Ecto neural progenitor cell (in vitro differentiated cells): ENCODE results near the gene SHLD3.
A peak's percentile ranks its signal among the peaks of the same experiment; 100 is the strongest.
"Not testable (repeated sequence)": the region's sequence is repeated elsewhere in the genome, so short reads cannot be mapped to it uniquely, and the experiment has no call there.

Source experiments
- DNase-seq: peaks from one replicate; pipeline ENCODE4 v3.0.0-alpha.2; 2018; ENCODE audit warnings: low spot score

SHLD3 gene

GRCh38 chr5:65624571-65625555 lies at the start of gene SHLD3, which contains the start of gene TRAPPC13:
SHLD3 (plus strand) TSS chr5:65625027; CDS start chr5:65629588, 4,561 bp downstream.
TRAPPC13 (plus strand) TSS chr5:65625027; CDS start chr5:65625061, 34 bp downstream.
- peak; percentile 84 for DNase-seq

GRCh38 chr5:65577141-65577540 lies 47.7 kb upstream of the SHLD3 start:
- DNase-seq = no peak

GRCh38 chr5:65588694-65589093 lies 36.1 kb upstream of the SHLD3 start:
- DNase-seq = no peak

- DNase-seq = not testable (repeated sequence)
These were observed 23.1 kb upstream of the SHLD3 start for GRCh38 chr5:65601761-65602160.

DNA sequence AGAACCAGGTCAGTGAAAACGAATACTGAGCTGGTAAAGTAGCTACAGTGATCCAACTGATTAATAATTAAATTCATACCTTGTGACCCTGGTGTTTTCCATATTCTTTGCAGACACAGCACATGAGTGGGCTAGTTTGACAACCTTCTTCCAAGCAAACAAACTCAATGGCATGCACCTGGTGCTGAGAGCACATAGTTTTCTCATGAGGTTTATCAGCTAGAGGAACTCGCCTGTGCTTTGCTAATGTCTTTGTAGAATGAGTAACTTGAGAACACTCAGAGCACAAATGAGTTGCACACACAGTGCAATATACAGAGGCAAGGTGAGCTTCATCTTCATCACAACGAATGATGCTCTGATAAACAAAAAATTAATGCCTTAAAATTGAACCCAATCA lies 13.3 kb upstream of the SHLD3 start:
- DNase-seq = no peak

GRCh38 chr5:65612298-65612907 lies 12.4 kb upstream of the SHLD3 start:
- DNase-seq = no peak

DNA sequence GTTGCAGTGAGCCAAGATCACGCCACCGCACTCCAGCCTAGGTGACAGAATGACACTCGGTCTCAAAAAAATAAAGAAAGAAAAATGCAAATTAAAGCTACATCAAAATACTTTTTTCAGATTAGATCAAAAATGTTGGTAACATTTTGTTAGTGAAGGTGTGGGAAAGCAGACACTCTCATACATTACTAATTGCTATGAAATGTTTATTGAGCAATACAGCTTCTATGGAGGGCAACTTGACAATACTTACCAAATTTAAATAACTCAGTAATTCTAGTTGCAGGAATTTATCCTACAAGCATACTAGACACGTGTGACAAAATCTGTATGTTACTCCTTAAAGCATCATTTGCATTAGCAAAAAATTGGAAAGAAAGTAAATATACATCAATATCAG lies 4.8 kb upstream of the SHLD3 start:
- DNase-seq = no peak

DNA sequence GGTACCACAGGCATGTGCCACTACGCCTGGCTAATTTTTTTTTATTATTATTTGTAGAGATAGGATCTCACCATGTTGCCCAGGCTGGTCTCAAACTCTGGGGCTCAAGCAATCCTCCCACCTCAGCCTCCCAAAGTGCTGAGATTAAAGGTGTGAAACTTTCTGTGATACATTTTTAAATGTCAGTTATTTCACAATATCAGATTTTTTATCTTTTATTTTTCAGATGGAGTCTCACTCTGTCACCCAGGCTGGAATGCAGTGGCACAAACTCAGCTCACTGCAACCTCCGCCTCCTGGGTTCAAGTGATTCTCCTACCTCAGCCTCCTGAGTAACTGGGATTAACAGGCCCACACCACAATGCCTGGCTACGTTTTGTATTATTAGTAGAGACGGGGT lies 2.9 kb upstream of the SHLD3 start:
- DNase-seq = not testable (repeated sequence)

- DNase-seq = no peak
These were observed 1.3 kb upstream of the SHLD3 start for GRCh38 chr5:65623482-65623881.

DNA sequence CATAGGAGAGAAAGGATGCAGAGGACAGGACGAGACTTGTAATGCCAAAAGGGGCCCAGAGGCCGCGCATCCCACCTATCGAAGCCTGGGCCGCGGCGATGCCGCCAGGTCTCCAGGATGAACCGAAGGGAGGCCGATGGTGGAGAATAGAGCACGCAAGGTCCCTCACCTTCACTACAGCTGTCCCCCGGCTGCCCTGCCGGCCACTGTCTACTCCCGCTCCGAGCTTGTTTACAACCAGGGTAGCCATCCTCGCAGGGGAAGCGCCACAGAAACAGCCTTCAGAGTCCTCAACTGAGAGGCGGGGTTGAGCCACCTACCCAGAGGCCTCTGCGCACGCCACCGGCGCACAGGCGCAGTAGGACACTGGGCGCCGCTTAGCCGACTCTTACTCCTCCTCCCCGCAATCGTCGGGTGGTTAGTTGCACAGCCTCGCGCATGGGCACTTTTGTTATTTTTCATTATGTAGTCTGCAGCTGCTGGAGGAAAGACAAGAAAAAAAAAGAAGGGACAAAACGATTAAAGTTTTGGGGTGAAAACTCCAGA lies 729 bp upstream of the SHLD3 start, which contains the start of gene TRIM23:
TRIM23 (minus strand) TSS at position 309 of the 546 bp plus-strand sequence; CDS start at position 250, 59 bp downstream.
- peak; percentile 92 for DNase-seq

DNA sequence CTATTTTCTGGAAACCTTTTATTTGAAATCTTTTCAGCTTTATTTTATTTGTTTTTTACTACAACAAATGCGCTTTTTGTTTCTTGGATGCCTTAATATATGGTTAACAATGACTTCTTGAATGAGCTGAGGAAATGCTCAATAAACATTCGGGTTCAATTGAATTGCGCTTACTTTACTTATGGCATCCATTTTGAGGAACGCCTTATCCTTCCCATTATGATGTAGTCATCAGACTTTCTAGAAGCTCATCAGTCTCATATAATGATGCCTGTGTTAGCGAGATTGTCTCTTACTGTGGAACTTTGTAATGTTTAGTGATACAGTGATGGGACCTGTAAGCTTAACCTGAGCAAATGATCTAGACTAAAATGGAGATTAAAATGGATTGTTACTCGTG lies 916 bp downstream of the SHLD3 start:
- DNase-seq = no peak

- no peak for DNase-seq
These were observed 6.2 kb downstream of the SHLD3 start for GRCh38 chr5:65630981-65631380.

GRCh38 chr5:65640240-65640639 lies 15.4 kb downstream of the SHLD3 start:
- no peak for DNase-seq

DNA sequence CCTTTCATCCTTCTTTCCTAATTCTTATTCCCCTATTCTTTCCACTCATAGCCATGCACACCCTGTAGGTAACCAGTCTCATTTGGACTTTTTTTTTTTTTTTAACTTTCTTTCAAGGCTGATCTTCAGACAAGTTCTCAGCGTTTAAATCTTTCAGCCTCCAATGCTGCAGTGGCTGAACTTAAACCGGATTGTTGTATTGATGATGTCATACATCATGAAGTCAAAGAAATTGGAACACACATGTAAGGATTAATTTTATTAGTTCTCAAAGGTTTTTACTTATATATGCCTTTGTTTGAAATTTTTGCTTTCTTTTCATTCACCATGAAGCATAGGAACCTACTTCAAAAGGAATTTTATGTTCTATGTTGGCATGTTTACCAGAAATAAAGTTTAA lies 22.1 kb downstream of the SHLD3 start:
- no peak for DNase-seq

- DNase-seq = no peak
These were observed 23.1 kb downstream of the SHLD3 start for GRCh38 chr5:65647941-65648340.

DNA sequence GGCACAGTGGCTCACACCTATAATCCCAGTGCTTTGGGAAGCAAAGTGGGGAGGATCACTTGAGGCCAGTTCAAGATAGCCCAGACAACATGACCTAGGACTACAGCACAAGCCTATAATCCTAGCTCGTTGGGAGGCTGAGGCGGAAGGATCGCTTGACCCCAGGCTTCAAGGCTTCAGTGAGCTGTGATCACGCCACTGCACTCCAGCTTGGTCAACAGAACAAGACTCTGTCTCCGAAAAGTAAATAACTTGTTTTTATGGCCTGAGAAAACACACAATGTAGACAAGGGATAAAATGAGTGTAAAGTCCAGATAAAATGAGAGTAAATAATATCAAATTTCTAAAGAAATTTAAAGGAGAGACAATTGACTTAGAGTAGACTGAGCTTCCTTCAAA lies 26.3 kb downstream of the SHLD3 start:
- no peak for DNase-seq

DNA sequence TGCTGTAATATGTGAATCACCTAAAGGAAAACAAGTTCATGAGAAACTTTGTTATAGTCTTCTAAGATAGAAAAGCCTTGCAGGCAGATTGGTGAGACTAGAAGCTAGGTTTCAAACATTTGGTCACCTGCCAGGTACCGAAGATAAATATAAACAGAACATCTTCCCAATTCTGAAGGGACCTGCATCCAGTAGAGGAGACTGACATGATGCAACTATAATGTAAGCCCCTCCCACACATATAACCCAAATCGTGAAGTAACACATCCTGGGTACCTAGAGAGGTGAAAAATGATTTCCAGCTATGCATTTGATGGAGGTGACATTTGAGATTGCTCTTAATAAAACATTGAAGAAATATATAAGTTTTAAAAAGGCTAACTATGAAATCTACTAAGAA lies 29.9 kb downstream of the SHLD3 start:
- DNase-seq = no peak

- DNase-seq = no peak
These were observed 39.1 kb downstream of the SHLD3 start for GRCh38 chr5:65663804-65664521.

- DNase-seq = no peak
These were observed 43.9 kb downstream of the SHLD3 start for GRCh38 chr5:65668696-65669095.

DNA sequence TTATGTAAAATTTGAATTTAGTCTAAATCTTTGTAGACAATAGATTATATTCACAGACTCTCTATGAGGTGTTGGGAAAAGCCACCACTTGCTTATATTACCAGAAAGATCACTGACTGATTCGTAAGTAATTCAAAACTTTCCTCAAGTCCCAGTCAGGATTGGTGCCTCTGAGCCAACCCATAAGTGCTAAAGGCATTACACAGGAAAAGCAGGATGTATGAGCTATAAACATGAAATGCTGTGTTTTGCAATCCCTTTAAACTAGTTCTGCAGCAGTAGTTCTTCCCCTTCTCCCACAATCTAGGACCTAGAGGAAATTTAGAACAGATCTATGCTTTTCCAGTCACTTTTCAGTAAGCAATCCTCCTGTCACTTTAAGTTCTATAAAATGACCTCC lies 48.0 kb downstream of the SHLD3 start:
- no peak for DNase-seq

GRCh38 chr5:65674749-65675148 lies 49.9 kb downstream of the SHLD3 start:
- DNase-seq = no peak

DNA sequence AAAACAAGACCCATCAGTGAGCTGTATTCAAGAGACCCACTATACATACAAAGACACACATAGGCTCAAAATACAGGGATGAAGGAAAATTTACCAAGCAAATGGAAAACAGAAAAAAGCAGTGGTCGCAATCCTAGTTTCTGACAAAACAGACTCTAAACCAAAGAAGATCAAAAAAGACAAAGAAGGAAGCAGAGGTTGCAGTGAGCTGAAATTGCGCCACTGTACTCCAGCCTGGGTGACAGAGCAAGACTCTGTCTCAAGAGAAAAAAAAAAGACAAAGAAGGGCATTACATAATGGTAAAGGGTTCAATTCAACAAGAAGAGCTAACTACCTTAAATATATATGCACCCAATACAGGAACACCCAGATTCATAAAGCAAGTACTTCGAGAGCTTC lies 51.2 kb downstream of the SHLD3 start:
- not testable (repeated sequence) for DNase-seq
